ENCODE data around the gene CAPS.

GRCh38 chr19:5936292-5936592, 22.2 kb downstream of the CAPS start:
- TF ChIP-seq USF2 (CRISPR knock-in tag; IDR thresholded peaks at IDR 0.05) (no peak), CTCF (IDR thresholded peaks at IDR 0.05) (no peak), JUN (CRISPR knock-in tag; IDR thresholded peaks at IDR 0.05) (no peak), ZNF138 (CRISPR knock-in tag; conservative IDR thresholded peaks at IDR 0.05) (no peak), TEAD4 (CRISPR knock-in tag; IDR thresholded peaks at IDR 0.05) (no peak), TCF7 (CRISPR knock-in tag; IDR thresholded peaks at IDR 0.05; ENCODE audit: low read depth) (no peak), AFF4 (CRISPR knock-in tag; IDR thresholded peaks at IDR 0.05; ENCODE audit: borderline replicate concordance) (no peak), NFE2L1 (CRISPR knock-in tag; IDR thresholded peaks at IDR 0.05) (no peak), ELF4 (CRISPR knock-in tag; IDR thresholded peaks at IDR 0.05; ENCODE audit: low read depth) (no peak), MYBL2 (CRISPR knock-in tag; IDR thresholded peaks at IDR 0.05) (no peak), CREM (CRISPR knock-in tag; IDR thresholded peaks at IDR 0.05) (no peak)
